ENCODE measurements around the gene APOL2.

- TF ChIP-seq CTCF (optimal IDR thresholded peaks at IDR 0.05 in 1 of 3, IDR thresholded peaks at IDR 0.05 in 1 of 3, conservative IDR thresholded peaks at IDR 0.05 in 1 of 3; ENCODE audit: extremely low read depth in 1 of 3, insufficient read depth in 2 of 3, low read length in 3 of 3), result no peak
- TF ChIP-seq EZH2 (IDR thresholded peaks at IDR 0.05; ENCODE audit: low read length), result no peak
These were observed 13.1 kb downstream of the APOL2 start for GRCh38 chr22:36226189-36226588.

All from keratinocyte (primary cell).